ENCODE results near the gene DCAF15.

The DCAF15 gene

DNA sequence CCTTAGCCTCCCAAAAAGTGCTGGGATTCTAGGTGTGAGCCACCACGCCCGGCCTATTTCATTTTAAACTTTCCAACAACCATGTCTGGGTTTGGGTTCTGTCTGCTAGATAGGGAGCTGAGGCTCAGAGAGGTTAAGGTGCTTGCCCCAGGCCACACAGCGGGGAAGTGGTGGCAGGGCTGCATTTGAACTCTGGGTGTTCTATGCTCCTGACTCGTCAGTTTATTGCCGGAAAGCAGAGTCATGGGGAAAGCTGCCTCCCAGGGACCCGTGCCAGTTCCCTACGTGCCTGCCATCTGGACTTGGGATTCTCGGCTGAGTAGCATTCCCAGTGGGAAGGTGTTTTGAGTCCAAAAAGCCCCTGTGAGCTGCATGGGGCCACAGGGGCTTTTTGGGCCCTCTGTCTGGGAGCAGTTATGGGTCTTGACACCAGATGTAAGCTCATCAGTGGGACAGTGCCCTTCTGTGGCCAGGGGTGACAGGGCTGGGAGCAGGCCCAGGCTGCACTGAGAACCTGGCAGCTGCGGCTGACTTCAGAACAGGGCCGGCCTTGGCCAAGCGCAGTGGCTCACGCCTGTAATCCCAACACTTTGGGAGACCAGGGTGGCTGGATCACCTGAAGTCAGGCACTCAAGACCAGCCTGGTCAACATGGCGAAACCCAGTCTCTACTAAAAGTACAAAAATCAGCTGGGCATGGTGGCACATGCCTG, 42.9 kb downstream of the DCAF15 start:
- DNase-seq (ENCODE audit: low read depth), result no peak

DNA sequence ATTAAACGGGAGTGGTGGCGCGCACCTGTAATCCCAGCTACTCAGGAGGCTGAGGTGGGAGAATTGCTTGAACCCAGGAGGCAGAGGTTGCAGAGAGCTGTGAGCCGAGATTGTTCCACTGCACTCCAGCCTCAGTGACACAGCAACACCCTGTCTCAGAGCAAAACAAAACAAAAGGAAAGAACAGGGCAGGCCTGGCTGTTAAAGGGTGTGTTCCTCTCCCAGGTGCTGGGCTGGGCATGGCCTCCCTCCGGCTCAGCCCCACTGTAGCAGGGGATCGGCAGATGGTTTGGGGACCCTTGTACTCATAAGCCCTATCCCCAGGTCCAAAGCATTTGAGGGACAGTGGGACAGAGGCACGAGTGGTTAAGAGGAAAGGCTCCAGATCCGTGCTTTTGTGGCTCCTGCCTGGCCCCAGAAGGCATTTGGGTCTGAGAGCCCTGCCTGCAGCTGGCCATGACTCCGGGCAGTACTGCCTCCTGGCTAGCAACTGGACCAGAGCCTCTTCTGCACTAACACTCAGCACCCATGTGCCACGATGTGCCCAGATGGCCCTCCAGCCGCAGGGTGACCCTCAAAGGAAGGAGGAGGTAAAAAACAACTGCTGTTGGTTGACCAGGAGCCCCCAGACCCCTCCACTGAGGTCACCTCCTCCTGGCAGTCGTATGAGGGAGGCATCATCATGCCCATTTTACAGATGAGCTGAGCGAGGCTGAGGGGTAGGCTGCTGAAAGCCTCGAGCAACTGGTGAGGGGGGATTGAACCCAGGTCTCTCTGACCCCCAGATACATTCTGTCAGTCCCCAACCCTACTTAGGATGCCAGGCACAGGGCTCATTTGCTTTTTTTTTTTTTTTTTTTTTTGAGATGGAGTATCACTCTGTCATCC, 43.8 kb downstream of the DCAF15 start:
- DNase-seq (ENCODE audit: low read depth), result no peak

GRCh38 chr19:13996928-13997630, 44.8 kb downstream of the DCAF15 start:
- no peak for DNase-seq (ENCODE audit: low read depth)

DNA sequence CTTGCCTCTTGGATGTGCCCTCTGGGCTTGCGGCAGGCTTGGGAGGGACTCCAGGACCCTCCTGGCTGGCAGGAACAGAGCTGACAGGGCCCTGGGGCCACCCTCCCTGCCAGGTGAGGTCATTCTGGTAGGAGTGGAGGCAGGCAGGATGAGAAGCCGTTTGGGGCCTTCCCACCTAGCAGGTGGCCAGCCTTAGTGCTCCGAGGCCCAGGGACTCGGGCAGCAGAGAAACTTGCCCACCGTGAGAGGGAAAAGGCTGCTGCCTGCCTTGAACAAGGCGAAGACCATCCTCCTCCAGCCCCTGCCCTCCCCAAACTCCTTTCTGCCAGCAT, 45.3 kb downstream of the DCAF15 start:
- DNase-seq (ENCODE audit: low read depth), result no peak

GRCh38 chr19:13998426-13998825, 46.1 kb downstream of the DCAF15 start:
- DNase-seq (ENCODE audit: low read depth), result no peak

GRCh38 chr19:13999085-13999484, 46.8 kb downstream of the DCAF15 start:
- DNase-seq (ENCODE audit: low read depth), result no peak

DNA sequence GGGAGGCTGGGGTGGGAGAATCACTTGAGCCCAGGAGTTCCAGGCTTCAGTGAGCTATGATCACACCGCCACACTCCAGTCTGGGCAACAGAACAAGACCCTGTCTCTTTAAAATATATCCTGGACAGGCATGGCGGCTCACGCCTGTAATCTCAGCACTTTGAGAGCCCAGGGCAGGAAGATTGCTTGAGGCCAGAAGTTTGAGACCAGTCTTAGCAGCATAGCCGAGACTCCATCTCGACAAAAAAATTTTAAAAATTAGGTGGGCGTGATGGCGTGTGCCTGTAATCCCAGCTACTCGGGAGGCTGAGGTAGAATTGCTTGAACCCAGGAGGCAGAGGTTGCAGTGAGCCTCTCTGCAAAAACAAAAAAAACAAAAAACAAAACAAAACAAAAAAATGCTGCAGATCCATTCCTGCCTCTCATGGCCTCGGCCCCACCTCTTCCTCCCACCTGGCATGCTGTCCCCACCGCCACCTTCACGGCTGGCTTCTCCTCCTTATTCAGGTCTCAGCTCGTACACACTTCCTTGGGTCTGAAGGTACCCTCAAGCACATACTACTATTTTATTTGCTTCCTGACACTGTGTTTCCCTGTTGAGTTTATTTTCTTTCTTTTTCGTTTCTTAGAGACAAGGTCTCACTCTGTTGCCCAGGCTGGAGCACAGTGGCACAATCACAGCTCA, 48.5 kb downstream of the DCAF15 start:
- DNase-seq (ENCODE audit: low read depth), result no peak

- DNase-seq (ENCODE audit: low read depth), result no peak
Observed at GRCh38 chr19:14002571-14003250, 50.4 kb downstream of the DCAF15 start.

- DNase-seq (ENCODE audit: low read depth), result no peak
Observed at GRCh38 chr19:14003251-14004055, 51.1 kb downstream of the DCAF15 start.

DNA sequence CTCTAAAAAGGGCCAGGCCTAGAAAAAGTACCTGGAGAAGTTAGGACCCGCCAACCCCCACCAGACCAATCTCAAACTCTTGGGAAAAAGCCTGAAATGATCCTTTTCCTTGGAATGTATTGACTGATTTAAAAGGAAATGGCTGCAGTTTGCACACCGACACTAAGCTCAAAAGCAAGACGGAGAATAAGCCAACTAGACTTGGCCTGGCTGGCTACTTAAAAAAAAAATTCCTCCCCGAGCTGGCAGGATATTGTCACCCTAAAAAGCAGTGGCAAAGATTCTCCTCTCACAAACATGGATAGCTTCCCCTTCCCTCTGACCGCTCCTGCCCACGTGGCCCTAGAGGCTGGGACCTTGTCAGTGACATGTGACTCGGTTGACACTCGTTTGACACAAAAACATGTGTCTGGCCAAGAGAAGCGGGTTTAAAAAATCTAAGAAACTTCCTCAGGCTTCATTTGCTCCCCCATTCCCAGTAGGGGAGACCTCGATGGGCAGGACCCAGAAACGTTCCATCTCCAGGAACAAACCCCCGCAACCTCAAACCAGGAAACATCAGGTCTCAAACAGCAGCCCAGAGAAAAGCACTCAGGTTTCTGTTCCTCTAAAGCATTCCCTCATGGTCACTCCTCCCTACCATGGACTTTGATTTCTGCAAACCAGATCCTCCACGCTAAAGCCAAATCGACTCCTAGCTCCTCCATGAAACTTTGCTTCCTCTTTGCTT, 52.5 kb downstream of the DCAF15 start:
- DNase-seq (ENCODE audit: low read depth), result no peak

- DNase-seq (ENCODE audit: low read depth), result peak; percentile 93
Observed at GRCh38 chr19:14005349-14006084, 53.2 kb downstream of the DCAF15 start.

GRCh38 chr19:14006085-14006765, 53.9 kb downstream of the DCAF15 start, which contains the start of gene RFX1:
RFX1 (minus strand) TSS chr19:14006320; CDS start chr19:13993843, 12,477 bp downstream.
- DNase-seq (ENCODE audit: low read depth), result peak; percentile 100

DNA sequence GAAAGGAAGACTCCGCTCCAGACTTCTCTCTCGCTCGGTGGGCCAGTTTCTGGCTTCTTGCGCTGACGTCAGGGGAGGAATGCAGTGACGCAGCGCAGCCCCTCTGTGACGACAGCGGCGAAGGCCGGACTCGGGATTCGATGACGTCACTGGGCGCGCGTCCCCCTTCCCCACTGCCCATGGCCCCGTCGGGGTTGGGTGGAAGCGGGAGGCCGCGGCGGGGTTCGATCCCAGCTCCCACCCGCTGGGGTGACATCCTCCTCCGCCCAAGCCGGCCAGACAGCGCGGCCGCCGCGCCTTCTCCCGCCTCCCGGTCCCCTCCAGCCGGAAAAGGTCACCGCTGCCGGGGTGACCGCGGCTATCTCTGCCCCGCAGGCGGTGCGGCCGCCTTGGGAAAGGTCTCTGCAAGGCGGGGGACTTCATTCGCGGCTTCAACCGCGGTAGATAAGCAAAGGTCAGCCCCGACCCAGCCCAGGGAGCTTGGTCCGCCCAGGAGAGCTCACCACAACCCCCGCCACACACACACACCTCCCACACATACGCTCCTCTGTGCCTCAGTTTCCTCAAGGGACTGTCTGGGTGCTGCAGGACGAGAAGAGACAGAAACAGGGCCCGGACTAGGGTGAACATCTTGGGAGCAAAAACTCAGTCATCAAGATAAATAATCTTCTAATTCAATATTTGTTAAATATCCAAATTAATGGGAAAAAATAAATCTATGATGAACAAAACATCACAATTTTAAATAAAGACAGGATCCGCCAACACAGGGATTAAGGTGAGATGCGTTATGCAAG, 54.7 kb downstream of the DCAF15 start:
- DNase-seq (ENCODE audit: low read depth), result no peak

All from activated T-cell treated with anti-CD3 and anti-CD28 coated beads for 1 hour (primary cell).